ENCODE measurements around the gene ARHGAP10. TPM values are rescaled to one million over a fixed set of nuclear protein-coding genes. Genes with fewer than 3 reads are reported as not detected.

ARHGAP10 gene
- polyA plus RNA-seq, 1 donor, result 11.0 TPM

DNA sequence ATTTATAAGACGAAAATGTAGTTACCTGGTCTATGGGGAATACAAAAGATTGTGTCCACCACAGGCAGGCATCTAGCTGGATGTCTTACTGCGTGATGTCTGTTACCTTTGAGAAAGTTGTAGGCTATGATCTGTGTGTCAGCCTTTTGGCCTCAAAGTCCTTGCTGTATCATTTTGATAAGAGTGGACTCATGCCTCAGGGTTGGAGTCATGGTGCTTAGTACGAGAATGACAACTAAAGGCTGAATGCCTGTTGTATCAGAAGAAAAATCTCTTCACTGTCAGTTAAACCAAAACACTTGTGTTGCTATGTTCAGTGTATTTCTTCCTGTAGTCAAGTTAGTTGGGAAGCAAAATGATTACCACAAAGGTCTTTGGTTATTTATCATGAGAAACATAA, 226.2 kb downstream of the ARHGAP10 start:
- DNase-seq, result no peak
- 100% methylated on average over 1 of the region's 3 CpGs for WGBS (ENCODE audit: insufficient coverage, low lambda C conversion rate)
- Histone ChIP-seq H3K27ac (ENCODE audit: low read length) (no peak overlapping the region), H3K4me1 (ENCODE audit: control insufficient read depth, insufficient read depth, low read length) (no peaks in the 10 kb centered on the region), H3K4me3 (ENCODE audit: low read length) (no peak overlapping the region), H3K27me3 (ENCODE audit: control insufficient read depth, insufficient read depth, low read length) (no peaks in the 10 kb centered on the region), H3K36me3 (ENCODE audit: control insufficient read depth, insufficient read depth, low read length) (peaks cover 3% of the 10 kb centered on the region), H3K9me3 (ENCODE audit: control insufficient read depth, low read depth, low read length) (no peaks in the 10 kb centered on the region)

DNA sequence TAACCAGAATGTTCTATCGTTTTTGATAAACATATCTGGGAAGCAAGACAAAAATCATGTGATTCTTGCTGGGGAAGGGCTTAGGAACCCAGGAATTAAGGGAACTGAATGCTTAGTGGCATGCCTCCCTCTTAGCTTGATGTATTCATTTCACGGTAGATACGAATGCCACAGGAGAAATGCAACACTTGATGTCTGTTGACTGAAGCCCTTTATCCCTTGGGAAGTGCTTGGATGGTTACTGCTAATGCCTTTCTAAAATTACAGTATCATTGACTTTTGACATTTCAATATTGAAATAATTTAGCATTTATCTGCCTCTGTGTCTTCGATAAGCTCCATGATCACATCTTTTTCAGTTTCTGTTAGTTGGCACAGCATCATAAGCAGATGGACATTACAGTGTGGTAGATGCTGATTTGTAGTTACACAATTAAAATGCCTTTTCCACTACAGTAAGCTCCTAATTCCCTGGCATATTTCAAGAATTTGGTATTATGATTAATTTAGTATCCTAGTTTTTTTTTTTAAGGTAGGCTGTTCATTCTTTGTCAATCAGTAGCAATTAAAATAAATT, 226.7 kb downstream of the ARHGAP10 start:
- 67% methylated on average over 1 of the region's 4 CpGs for WGBS (ENCODE audit: insufficient coverage, low lambda C conversion rate)

DNA sequence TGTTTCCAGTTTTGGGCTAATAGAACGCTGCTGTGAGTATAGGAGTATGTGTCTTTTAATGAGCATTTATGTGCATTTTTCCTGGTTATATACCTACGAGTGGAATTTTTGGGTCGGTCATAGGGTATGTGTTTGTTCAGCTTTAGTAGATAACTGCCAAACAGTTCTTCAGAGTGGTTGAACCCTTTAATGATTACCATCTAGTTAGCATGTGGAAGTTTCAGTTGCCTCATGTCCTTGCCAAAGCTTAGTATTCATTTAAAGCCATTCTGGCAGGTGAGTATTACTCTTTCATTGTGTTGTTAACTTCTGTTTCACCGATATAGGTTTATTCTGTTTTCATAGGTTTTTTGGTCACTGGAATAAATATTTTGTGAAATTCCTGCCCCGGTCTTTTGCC, 229.1 kb downstream of the ARHGAP10 start:
- Histone ChIP-seq H3K27ac (ENCODE audit: low read length) (no peak overlapping the region), H3K27me3 (ENCODE audit: control insufficient read depth, insufficient read depth, low read length) (no peaks in the 10 kb centered on the region), H3K4me1 (ENCODE audit: control insufficient read depth, insufficient read depth, low read length) (no peaks in the 10 kb centered on the region), H3K36me3 (ENCODE audit: control insufficient read depth, insufficient read depth, low read length) (peaks cover 10% of the 10 kb centered on the region), H3K4me3 (ENCODE audit: low read length) (no peak overlapping the region), H3K9me3 (ENCODE audit: control insufficient read depth, low read depth, low read length) (no peaks in the 10 kb centered on the region)
- DNase-seq, result no peak
- WGBS (ENCODE audit: insufficient coverage, low lambda C conversion rate), result no CpG with 5 or more reads among the region's 5 CpGs

More for the DNA sequence above, 226.7 kb downstream of the ARHGAP10 start:
- no peaks in the 10 kb centered on the region for H3K9me3 ChIP-seq (ENCODE audit: control insufficient read depth, low read depth, low read length)
- no peaks in the 10 kb centered on the region for H3K27me3 ChIP-seq (ENCODE audit: control insufficient read depth, insufficient read depth, low read length)
- no peak overlapping the region for H3K27ac ChIP-seq (ENCODE audit: low read length)
- DNase-seq, result no peak
- no peak overlapping the region for H3K4me3 ChIP-seq (ENCODE audit: low read length)
- H3K36me3 ChIP-seq (ENCODE audit: control insufficient read depth, insufficient read depth, low read length), result peaks cover 4% of the 10 kb centered on the region
- no peaks in the 10 kb centered on the region for H3K4me1 ChIP-seq (ENCODE audit: control insufficient read depth, insufficient read depth, low read length)

DNA sequence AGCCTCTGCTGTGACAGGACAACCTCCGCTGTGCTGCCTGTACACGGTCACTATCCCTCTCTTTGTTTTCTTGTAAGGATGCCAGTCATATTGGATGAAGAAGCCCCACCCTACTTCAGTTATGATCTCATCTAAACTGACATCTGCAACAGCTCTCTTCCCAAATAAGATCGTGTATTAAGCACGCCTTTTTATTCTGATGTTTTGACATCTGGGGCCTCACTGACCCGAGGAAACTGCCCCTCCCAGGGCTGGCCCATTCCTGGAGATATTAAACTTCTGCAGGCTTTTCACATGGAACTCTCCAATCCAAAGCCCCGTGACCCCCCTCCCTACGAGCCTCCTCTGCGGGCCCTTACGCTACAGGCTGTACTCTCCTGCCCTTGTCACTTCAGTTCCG, 232.0 kb downstream of the ARHGAP10 start:
- no peak overlapping the region for H3K27ac ChIP-seq (ENCODE audit: low read length)
- H3K27me3 ChIP-seq (ENCODE audit: control insufficient read depth, insufficient read depth, low read length), result no peaks in the 10 kb centered on the region
- H3K4me3 ChIP-seq (ENCODE audit: low read length), result no peak overlapping the region
- no peak for DNase-seq
- 100% methylated on average over 3 of the region's 10 CpGs for WGBS (ENCODE audit: insufficient coverage, low lambda C conversion rate)
- H3K9me3 ChIP-seq (ENCODE audit: control insufficient read depth, low read depth, low read length), result no peaks in the 10 kb centered on the region
- peaks cover 12% of the 10 kb centered on the region for H3K36me3 ChIP-seq (ENCODE audit: control insufficient read depth, insufficient read depth, low read length)
- no peaks in the 10 kb centered on the region for H3K4me1 ChIP-seq (ENCODE audit: control insufficient read depth, insufficient read depth, low read length)

DNA sequence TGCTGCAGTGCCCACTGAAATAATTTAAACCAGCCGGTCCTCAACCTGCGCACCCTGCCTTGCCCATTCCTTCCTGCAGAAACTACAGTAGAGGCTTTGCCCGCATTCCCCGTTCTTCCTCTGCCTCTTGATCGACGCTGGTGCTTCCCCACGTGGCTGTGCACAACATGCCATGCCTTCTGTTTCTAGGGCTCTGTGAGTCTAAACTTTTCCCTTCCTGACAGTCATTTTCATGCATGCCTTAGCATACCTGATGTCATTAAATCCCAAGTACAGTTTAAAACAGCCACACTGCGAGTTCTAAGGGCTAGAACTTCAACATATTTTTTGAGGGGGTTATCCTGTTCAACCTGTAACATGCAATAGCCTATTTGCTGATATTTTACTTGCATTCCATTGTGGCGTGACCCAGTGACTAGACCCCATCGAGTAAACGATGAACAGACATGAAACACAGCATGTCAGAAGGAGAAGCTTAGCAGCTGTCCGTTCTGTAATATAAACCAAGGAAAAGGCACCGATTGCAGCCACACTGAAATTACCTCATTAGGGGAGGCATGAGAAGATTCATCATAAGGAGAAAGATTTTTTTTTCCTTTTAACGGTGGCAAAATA, 232.5 kb downstream of the ARHGAP10 start:
- Histone ChIP-seq H3K36me3 (ENCODE audit: control insufficient read depth, insufficient read depth, low read length) (peaks cover 12% of the 10 kb centered on the region), H3K27me3 (ENCODE audit: control insufficient read depth, insufficient read depth, low read length) (no peaks in the 10 kb centered on the region), H3K27ac (ENCODE audit: low read length) (no peak overlapping the region), H3K4me1 (ENCODE audit: control insufficient read depth, insufficient read depth, low read length) (no peaks in the 10 kb centered on the region), H3K4me3 (ENCODE audit: low read length) (no peak overlapping the region), H3K9me3 (ENCODE audit: control insufficient read depth, low read depth, low read length) (no peaks in the 10 kb centered on the region)
- 80% methylated on average over 1 of the region's 14 CpGs for WGBS (ENCODE audit: insufficient coverage, low lambda C conversion rate)
- DNase-seq, result no peak

DNA sequence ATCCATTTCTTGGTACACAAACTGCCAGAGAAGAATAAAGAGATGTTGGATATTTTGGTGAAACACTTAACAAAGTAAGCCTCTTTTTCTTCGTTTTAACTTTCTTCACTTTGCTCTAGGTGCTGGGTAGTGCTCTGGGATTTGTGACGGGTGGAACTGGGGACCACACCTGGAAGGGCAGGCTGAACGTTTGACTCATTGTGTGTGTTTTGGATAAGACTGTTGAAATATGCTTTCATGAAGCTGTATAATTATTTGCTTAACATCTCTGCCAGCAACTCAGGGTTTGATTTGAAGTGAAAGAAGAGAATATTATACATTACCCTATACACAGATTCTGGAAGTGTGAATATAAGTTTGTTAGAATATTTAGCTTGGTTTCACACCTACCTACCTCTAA, 233.2 kb downstream of the ARHGAP10 start:
- no CpG with 5 or more reads among the region's 3 CpGs for WGBS (ENCODE audit: insufficient coverage, low lambda C conversion rate)
- Histone ChIP-seq H3K27ac (ENCODE audit: low read length) (no peak overlapping the region), H3K4me3 (ENCODE audit: low read length) (no peak overlapping the region)

DNA sequence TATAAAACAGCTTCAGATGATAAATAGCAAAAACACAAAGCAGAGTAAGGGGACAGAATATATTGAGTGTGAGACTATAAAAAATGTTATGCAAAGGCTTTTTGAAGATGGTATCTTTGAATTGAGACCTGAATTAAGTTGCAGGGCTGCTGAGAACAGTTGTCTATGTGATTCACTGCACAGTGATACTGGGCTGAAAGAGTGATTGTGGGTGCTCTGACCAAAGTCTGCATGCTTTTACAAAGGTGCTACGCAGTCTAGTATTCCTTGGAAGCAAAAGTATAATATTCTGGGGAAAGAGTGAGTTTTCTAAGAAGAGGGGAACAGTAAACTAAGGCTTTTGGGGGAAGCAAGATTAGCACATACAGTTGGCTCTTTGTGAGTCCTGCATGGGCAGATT, 234.0 kb downstream of the ARHGAP10 start:
- WGBS (ENCODE audit: insufficient coverage, low lambda C conversion rate), result no CpG with 5 or more reads among the region's 1 CpG

More for the DNA sequence above, 233.2 kb downstream of the ARHGAP10 start:
- Histone ChIP-seq H3K36me3 (ENCODE audit: control insufficient read depth, insufficient read depth, low read length) (peaks cover 12% of the 10 kb centered on the region), H3K9me3 (ENCODE audit: control insufficient read depth, low read depth, low read length) (no peaks in the 10 kb centered on the region), H3K4me1 (ENCODE audit: control insufficient read depth, insufficient read depth, low read length) (no peaks in the 10 kb centered on the region), H3K27me3 (ENCODE audit: control insufficient read depth, insufficient read depth, low read length) (no peaks in the 10 kb centered on the region)
- DNase-seq, result no peak

DNA sequence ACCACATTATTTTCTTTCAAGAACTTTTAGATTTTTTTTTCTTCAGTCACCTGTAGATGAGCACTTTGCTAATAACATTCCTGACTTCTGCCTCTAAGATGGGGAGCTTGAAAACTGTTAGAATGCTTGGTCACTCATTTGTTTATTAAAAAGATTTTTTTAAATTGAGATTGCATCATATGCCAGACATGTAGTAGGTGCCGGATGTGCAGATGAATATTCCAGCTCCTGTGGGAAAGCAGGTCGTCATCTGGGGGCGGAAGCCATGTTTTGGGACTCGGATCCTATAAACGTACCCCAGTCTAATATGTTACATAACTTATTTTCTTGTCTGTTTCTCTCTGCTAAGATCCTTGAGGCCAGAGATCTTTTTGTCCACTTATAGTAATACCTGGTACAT, 236.8 kb downstream of the ARHGAP10 start:
- Histone ChIP-seq H3K4me3 (ENCODE audit: low read length) (no peak overlapping the region), H3K9me3 (ENCODE audit: control insufficient read depth, low read depth, low read length) (no peaks in the 10 kb centered on the region), H3K4me1 (ENCODE audit: control insufficient read depth, insufficient read depth, low read length) (no peaks in the 10 kb centered on the region), H3K27me3 (ENCODE audit: control insufficient read depth, insufficient read depth, low read length) (no peaks in the 10 kb centered on the region), H3K27ac (ENCODE audit: low read length) (no peak overlapping the region), H3K36me3 (ENCODE audit: control insufficient read depth, insufficient read depth, low read length) (peaks cover 10% of the 10 kb centered on the region)
- no CpG with 5 or more reads among the region's 5 CpGs for WGBS (ENCODE audit: insufficient coverage, low lambda C conversion rate)
- DNase-seq, result no peak

More for the DNA sequence above, 234.0 kb downstream of the ARHGAP10 start:
- Histone ChIP-seq H3K27ac (ENCODE audit: low read length) (no peak overlapping the region), H3K4me1 (ENCODE audit: control insufficient read depth, insufficient read depth, low read length) (no peaks in the 10 kb centered on the region), H3K27me3 (ENCODE audit: control insufficient read depth, insufficient read depth, low read length) (no peaks in the 10 kb centered on the region), H3K9me3 (ENCODE audit: control insufficient read depth, low read depth, low read length) (no peaks in the 10 kb centered on the region), H3K36me3 (ENCODE audit: control insufficient read depth, insufficient read depth, low read length) (peaks cover 12% of the 10 kb centered on the region), H3K4me3 (ENCODE audit: low read length) (no peak overlapping the region)
- no peak for DNase-seq

DNA sequence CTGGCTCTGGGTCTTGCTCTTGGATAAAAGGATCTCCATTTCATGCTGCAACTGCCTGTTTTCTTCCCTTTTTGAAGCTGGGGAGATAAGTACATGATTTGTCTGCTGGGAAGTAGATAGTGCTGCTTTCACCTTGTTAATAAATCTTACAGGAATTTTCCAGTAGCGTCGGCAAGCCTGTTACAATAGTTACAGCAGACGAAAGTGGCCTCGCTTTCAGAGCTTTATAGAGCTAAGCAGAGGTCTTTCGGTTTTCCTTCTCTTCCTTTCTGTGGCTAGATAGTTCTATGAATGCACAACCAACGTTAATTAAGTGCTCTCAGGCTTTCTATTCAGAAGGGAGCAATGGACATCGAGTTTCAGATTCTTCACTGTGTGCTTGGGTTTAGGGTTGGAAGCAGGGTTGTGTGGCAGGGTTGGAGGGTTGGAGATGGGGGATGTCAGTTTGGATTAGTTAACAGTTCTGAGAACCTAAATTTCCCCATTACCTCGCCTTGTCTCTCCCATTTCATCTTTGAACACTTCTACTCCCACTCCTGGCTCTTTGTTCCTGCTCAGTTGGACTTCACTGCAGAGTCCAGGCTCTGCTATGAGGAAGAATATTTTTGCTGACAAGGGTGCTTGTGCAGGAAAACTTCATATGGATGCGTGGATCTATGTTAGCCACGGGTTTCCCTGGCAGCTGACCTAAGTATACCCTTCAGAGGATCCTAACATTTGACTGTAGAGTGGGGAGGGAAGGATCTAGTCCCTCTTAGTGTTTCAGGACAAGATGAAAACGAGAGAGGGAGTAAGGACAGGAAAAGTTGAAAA, 237.9 kb downstream of the ARHGAP10 start:
- H3K36me3 ChIP-seq (ENCODE audit: control insufficient read depth, insufficient read depth, low read length), result peaks cover 7% of the 10 kb centered on the region
- WGBS (ENCODE audit: insufficient coverage, low lambda C conversion rate), result 100% methylated on average over 1 of the region's 11 CpGs
- no peak overlapping the region for H3K27ac ChIP-seq (ENCODE audit: low read length)
- no peak for DNase-seq
- no peaks in the 10 kb centered on the region for H3K9me3 ChIP-seq (ENCODE audit: control insufficient read depth, low read depth, low read length)
- no peaks in the 10 kb centered on the region for H3K4me1 ChIP-seq (ENCODE audit: control insufficient read depth, insufficient read depth, low read length)
- H3K4me3 ChIP-seq (ENCODE audit: low read length), result no peak overlapping the region
- no peaks in the 10 kb centered on the region for H3K27me3 ChIP-seq (ENCODE audit: control insufficient read depth, insufficient read depth, low read length)

DNA sequence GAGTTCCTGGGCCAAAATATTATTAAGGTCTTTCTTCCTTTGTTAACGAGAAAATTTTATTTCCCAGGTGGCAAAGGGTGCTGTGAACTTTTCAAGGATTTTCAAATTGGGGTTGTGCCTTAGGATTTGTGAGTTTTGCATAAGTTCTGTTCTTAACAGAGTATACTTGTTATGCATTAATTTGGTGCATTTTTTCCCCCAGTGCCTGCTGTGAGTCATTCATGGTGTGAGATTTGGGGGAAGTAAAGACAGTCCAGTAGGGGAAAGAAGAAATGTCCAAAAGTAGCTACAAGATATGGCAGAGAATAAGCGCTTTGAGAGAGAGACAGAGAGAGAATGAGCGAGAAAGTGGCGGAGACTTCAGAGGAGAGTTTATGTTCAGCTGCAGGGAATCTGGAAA, 239.2 kb downstream of the ARHGAP10 start:
- Histone ChIP-seq H3K36me3 (ENCODE audit: control insufficient read depth, insufficient read depth, low read length) (peaks cover 5% of the 10 kb centered on the region), H3K4me1 (ENCODE audit: control insufficient read depth, insufficient read depth, low read length) (no peaks in the 10 kb centered on the region), H3K27me3 (ENCODE audit: control insufficient read depth, insufficient read depth, low read length) (no peaks in the 10 kb centered on the region), H3K9me3 (ENCODE audit: control insufficient read depth, low read depth, low read length) (no peaks in the 10 kb centered on the region), H3K27ac (ENCODE audit: low read length) (no peak overlapping the region), H3K4me3 (ENCODE audit: low read length) (no peak overlapping the region)
- no peak for DNase-seq
- 100% methylated on average over 3 of the region's 4 CpGs for WGBS (ENCODE audit: insufficient coverage, low lambda C conversion rate)

Measured in large intestine (tissue), 3 donors.